Epithelial cell of prostate (primary cell): ENCODE data around the gene PI4KA.
"Not testable (repeated sequence)": the region's sequence is repeated elsewhere in the genome, so short reads cannot be mapped to it uniquely, and the experiment has no call there.

Experiments used
- DNase-seq: peaks from one replicate; pipeline ENCODE4 v3.0.0-alpha.2; 2011; ENCODE audit warnings: low read depth, low spot score
- H3K27ac ChIP-seq: fragments of 450-650 bp; 2 replicates; pipeline ENCODE4 v1.5.1; 2017; ENCODE audit warnings: mild to moderate bottlenecking

PI4KA gene

DNA sequence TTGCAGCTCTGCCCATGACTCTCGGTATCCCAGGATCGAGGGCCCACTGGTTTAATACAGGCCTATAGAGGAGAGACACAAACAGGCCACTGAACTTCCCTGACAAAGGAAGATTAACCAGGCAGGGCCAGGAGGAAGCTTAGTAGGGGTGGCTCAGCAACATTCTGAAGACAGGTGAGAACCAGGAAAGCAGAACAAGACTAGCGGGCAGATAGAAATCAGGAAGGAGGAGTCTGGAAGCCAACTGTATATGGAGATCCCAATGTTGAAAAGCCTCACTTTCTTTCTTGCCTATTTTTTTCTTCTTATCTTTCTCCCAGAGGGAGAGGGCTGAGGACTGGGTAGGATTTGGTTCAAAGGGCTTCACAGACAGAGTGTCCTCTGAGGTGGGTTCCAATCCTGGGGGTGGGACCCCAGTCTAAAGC, 5.4 kb downstream of the PI4KA start:
- no peak for DNase-seq
- no peak overlapping the region for H3K27ac ChIP-seq

DNA sequence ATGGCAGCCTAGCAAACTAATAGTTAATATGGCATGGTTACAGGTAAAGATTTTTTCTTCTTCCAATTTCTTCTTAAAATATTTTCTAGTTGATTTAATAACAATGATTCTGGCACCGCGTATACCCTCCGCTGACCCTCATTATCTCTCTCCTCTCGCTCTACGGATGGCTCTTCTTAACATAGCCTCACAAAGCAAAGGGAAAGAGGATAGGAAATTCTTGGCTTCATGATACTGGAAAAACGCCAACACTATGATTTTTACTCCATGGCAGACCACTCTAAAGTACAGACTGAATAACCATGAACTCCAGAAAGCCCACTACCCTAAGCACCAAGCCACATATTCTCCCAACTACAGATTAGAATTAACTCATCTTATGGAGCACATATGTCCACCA, 6.1 kb downstream of the PI4KA start:
- H3K27ac ChIP-seq: no peak overlapping the region
- DNase-seq: no peak

- H3K27ac ChIP-seq: no peak overlapping the region
- no peak for DNase-seq
Measured at GRCh38 chr22:20852076-20852475, 6.5 kb downstream of the PI4KA start.

DNA sequence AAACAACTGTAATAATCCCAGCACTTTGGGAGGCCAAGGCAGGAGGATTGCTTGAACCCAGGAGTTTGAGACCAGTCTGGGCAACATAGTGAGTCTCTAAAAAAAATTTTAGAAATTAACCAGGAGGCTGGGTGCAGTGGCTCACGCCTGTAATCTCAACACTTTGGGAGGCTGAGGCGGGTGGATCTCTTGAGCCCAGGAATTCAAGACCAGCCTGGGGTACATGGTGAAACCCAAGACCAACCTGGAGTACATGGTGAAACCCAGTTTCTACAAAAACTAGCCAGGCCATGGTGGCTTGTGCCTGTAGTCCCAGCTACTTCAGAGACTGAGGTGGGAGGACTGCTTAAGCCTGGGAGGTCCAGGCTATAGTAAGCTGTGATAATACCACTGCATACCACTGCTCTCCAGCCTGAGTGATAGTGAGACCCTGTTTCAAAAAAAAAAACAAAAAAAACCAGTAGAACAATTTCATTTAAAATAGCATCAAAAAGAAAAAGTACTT, 11.2 kb downstream of the PI4KA start:
- no peak overlapping the region for H3K27ac ChIP-seq
- no peak for DNase-seq

DNA sequence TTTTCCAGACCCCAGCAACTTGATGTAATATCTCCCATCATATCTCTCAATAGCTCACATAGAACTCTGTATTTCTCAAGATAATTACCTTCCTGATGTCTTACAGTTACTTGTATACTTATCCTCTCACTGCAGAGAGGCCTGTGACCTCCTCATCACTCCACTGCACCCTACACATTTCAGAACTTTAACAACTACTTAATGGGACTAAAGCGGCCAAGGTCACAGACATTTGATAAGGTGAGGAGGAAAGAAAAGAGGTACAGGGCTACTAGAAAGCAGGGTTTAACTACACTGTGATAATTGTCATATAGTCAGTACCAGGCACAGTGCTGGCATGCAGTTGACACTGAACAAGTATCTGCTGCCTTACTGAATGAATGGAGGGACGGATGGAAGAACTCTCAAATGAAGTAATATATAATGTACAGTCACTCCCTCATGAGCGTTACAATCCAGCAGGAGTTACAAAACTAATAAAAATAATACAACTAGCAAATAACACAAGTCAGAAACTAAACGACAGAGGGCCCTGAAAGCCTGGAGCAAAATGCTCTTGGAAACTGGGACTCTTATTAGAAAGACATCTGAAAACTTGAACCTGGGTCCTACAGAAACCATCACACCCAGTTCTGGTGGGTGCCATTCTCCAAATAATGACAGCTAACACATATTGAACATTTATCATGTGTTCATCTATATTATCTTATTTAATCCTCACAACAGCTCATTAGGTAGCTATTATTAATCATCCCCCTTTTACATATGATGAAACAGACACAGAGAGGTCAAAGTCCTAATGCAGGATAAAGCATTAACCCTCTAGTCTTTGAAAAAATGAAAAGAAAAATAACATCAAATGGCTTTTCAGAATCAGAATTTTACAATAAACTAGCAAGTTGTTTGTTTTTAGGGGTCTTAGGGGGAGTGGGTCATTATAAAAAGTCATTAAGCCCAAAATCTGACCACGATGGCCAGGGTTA, 14.3 kb downstream of the PI4KA start:
- H3K27ac ChIP-seq: no peak overlapping the region
- no peak for DNase-seq

DNA sequence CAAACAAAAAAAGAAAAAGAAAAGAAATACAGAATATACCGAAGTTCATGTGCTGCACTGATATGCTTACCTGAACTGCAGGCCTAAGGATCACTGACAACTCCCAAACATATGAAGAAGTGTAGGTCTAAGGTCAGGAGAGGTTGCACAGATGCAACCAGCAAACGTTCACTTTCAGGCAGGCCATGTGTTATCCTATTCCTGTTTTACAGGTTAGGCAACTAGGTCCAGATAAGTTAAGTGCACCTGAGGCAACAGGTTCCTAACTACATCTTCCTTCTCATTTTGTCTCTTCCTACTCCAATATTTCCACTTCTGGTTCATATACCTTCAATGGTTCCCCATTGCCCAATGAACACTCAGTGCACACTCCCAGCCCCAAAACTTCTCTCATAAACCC, 15.1 kb downstream of the PI4KA start:
- no peak overlapping the region for H3K27ac ChIP-seq
- DNase-seq: peak; percentile 26

GRCh38 chr22:20840646-20841371, 17.8 kb downstream of the PI4KA start:
- H3K27ac ChIP-seq: no peak overlapping the region
- no peak for DNase-seq

- no peak overlapping the region for H3K27ac ChIP-seq
- no peak for DNase-seq
Measured at GRCh38 chr22:20839837-20840645, 18.6 kb downstream of the PI4KA start.

DNA sequence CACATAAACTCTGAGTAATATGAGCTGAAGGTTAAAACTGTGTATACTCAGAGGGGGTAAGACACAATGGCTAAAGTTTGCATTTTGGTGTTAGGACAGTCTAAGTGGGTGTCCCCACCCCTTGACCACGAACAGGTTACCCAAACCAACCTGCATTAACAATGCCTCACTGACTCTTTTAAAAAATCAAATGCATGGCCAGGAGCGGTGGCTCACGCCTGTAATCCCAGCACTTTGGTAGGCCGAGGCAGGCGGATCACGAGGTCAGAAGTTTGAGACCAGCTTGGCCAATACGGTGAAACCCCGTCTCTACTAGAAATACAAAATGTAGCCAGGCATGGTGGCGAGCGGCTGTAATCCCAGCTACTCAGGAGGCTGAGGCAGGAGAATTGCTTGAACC, 19.3 kb downstream of the PI4KA start:
- H3K27ac ChIP-seq, DNase-seq: not testable (repeated sequence)

DNA sequence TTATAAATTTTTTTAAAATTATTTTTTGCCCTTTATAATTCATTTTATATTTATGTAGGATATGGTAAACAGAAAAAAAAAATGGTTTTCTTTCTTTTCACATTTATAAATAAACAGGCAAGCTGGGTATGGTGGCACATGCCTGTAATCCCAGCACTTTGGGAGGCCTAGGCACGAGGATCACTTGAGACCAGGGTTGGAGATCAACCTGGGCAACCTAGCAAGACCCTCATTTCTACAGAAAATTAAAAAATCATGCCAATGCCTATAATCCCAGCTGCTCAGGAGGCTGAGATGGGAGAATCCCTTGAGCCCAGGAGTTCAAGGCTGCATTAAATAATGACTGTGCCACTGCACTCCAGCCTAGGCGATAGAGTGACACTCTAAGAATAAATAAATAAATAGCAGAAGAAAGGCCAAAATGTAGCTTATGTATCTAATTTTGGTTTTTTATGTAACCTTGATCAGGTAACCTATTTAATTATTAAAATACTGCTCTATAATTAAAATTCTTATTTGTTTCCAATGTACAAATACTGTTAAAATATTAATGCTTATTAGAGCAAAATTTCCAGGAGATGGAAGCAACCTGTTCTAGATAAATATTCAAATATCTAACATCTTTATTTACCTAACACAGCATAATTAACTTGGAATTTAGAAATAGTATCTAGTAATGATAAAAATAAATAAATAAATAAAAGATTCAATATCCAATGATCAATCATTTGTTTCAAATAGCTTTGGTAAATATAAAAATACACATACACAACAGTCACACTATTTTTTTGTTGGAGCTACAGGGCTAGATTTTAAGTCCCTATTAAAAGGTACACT, 21.4 kb downstream of the PI4KA start:
- DNase-seq: no peak
- no peak overlapping the region for H3K27ac ChIP-seq

GRCh38 chr22:20834725-20835124, 23.9 kb downstream of the PI4KA start:
- H3K27ac ChIP-seq: no peak overlapping the region
- DNase-seq: no peak

DNA sequence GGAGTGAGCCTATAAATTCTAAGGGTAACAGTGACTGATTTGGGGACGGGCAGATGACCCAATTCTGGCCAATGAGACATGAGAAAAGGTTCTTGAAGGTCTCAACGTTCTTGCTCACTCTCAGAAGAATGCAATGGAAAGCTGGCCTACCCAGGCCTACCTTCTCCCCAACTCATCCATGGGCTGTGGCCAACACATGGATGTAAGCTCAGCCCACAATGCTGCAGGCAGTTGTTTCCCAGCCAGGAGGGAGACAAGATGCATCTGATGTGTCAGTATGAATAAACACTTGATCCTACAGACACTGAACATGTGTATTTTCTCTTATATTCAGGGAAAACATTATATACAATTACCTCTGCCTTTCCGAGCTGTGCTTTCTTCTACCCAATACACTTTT, 24.4 kb downstream of the PI4KA start:
- H3K27ac ChIP-seq: no peak overlapping the region
- DNase-seq: no peak

GRCh38 chr22:20833225-20833665, 25.4 kb downstream of the PI4KA start:
- DNase-seq: no peak
- H3K27ac ChIP-seq: no peak overlapping the region

DNA sequence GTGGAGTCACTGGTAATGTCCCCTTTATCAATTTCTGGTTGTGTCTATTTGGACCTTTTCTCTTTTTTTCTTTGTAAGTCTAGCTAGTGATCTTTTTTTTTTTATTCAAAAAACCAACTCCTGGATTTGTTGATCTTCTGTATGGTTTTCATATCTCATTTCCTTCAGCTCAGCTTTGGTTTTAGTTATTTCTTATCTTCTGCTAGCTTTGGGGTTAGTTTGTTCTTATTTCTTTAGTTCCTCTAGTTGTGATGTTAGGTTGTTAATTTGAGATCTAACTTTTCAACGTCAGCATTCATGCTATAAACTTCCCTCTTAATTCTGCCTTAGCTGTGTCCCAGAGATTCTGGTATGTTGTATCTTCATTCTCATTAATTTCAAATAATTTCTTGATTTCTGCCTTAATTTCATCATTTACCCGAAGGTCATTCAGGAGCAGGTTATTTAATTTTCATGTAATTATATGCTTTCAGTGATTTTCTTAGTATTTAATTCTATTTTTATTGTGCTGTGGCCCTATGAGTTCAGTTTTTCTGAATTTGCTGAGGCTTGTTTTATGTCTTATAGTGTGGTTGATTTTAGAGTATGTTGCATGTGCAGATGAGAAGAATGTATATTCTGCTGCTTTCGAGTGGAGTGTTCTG, 29.0 kb downstream of the PI4KA start:
- DNase-seq: no peak
- H3K27ac ChIP-seq: no peak overlapping the region

DNA sequence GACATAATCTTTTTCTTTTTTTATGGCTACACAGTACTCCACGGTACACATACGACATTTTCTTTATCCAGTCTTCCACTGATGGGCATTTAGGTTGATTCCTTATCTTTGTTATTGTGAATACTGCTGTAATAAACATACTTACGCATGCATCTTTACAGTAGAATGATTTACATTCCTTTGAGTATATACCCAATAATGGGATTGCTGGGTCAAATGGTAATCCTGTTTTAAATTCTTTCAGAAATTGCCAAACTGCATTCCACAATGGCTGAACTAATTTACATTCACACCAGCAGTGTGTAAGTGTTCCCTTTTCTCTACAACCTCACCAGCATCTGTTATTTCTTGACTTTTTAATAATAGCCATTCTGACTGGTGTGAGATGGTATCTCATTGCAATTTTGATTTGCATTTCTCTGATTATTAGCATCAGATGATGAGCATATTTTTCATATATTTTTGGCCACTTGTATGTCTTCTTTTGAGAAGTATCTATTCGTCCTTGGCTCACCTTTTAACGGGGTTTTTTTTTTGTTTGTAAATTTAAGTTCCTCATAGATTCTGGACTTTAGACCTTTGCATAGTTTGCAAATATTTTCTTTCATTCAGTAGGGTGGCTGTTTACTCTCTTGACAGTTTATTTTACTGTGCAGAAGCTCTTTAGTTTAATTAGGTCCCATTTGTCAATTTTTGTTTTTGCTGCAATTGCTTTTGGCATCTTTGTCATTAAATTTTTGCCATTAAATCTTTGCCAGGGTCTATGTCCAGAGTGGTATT, 32.0 kb downstream of the PI4KA start:
- DNase-seq, H3K27ac ChIP-seq: not testable (repeated sequence)

DNA sequence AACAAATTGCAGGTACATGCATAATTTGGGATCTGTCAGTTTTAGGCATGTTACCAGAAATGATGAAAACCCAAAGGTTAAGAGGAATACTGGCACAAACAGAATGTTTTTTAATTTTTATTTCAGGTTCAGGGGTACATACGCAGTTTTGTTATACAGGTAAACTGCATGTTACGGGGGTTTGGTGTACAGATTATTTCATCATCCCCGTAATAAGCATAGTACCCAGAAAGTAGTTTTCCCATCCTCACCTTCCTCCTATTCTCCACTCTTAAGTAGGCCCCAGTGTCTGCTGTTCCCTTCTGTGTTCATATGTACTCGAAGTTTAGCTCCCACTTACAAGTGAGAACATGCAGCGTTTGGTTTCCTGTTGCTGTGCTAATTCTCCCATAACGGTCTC, 33.0 kb downstream of the PI4KA start:
- no peak overlapping the region for H3K27ac ChIP-seq
- DNase-seq: no peak

DNA sequence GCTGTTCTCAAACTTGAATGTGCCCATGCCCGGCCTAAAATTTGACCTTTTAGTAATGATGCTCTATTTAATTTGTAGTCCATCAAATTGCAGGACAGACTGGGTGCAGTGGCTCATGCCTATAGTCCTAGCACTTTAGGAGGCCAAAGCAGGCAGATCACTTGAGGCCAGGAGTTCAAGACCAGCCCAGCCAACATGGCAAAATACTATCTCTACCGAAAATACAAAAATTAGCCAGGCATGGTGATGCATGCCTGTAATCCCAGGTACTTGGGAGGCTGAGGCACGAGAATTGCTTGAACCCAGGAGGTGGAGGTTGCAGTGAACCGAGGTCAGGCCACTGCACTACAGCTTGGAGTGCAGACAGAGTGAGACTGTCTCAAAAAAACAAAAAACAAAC, 33.4 kb downstream of the PI4KA start:
- H3K27ac ChIP-seq: not testable (repeated sequence)

DNA sequence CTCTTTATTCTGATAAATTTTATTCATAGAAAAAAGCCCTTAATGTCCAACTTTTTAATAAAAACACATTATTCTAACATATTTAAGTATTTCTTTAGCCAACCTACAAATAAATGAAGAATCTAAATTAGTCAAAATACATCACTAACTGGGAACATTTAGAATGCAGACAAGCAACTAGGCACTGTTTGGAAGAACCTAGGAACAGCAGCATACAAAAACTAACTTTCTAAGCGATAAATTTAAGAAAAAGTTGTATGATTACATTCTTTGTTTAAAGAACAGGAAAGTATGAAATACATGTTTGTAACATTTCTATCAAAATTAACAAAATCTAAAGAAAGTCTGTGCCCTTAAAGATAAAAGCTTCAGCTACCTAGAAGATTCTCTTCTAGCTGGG, 35.3 kb downstream of the PI4KA start:
- DNase-seq: no peak
- no peak overlapping the region for H3K27ac ChIP-seq

More for the DNA sequence above, 33.4 kb downstream of the PI4KA start:
- DNase-seq: not testable (repeated sequence)
